Activated naive CD4-positive, alpha-beta T cell treated with anti-CD3 and anti-CD28 coated beads for 36 hours (primary cell): ENCODE measurements around the gene OOSP4B. TPM values are rescaled to one million over a fixed set of nuclear protein-coding genes. Genes with fewer than 3 reads are reported as not detected.
"Not testable (repeated sequence)": the region's sequence is repeated elsewhere in the genome, so short reads cannot be mapped to it uniquely, and the experiment has no call there.

Experiments used
- CTCF ChIA-PET: fragments of 350-600 bp; sonication (Branson Sonifier 250); formaldehyde crosslinking; loops from one replicate; lab custom pipeline; 2021; ENCODE audit warnings: antibody characterized with exemption; lab: Charles Lee
- DNase-seq: peaks from one replicate; pipeline ENCODE4 v3.0.0-alpha.2; 2020
- H3K27ac Mint-ChIP-seq: one replicate; pipeline ENCODE4 v1.8.0; 2021; ENCODE audit warnings: mild to moderate bottlenecking, mixed read lengths
- H3K27me3 Mint-ChIP-seq: one replicate; pipeline ENCODE4 v1.8.0; 2021; ENCODE audit warnings: low read depth, mixed read lengths
- H3K36me3 Mint-ChIP-seq: one replicate; pipeline ENCODE4 v1.8.0; 2021; ENCODE audit warnings: low read depth, mixed read lengths
- H3K4me1 Mint-ChIP-seq: one replicate; pipeline ENCODE4 v1.8.0; 2021; ENCODE audit warnings: low read depth, mixed read lengths
- H3K4me3 Mint-ChIP-seq: one replicate; pipeline ENCODE4 v1.8.0; 2021; ENCODE audit warnings: mild to moderate bottlenecking, moderate library complexity, mixed read lengths
- H3K9me3 Mint-ChIP-seq: one replicate; pipeline ENCODE4 v1.8.0; 2021; ENCODE audit warnings: mixed read lengths
- intact Hi-C: fragments of 100-400 bp; cut with micrococcal nuclease; formaldehyde crosslinking; loops from one replicate; pipeline ENCODE4 v1.15.1; 2023
- total RNA-seq, 2 experiments: library from RNA; stranded (reverse); gene quantifications; one replicate each; pipeline ENCODE4 v1.2.3, GENCODE V29; 2021

Gene OOSP4B
- total RNA-seq, 2 experiments from 2014 or later: not detected

- no peak overlapping the region for H3K27ac Mint-ChIP-seq
- H3K4me1 Mint-ChIP-seq: no peaks in the 10 kb centered on the region
- no peaks in the 10 kb centered on the region for H3K36me3 Mint-ChIP-seq
- no peak for DNase-seq
- H3K27me3 Mint-ChIP-seq: peaks cover 15% of the 10 kb centered on the region
- CTCF ChIA-PET: interaction anchor here (0.6 kb wide), 1 partner anchor 131 kb away, joined by 3 read pairs; no protein-coding TSS in a partner anchor
- intact Hi-C loops: no loop called here
- H3K9me3 Mint-ChIP-seq: no peaks in the 10 kb centered on the region
- no peak overlapping the region for H3K4me3 Mint-ChIP-seq
These were observed 52.5 kb downstream of the OOSP4B start for GRCh38 chr11:60069450-60069849.

DNA sequence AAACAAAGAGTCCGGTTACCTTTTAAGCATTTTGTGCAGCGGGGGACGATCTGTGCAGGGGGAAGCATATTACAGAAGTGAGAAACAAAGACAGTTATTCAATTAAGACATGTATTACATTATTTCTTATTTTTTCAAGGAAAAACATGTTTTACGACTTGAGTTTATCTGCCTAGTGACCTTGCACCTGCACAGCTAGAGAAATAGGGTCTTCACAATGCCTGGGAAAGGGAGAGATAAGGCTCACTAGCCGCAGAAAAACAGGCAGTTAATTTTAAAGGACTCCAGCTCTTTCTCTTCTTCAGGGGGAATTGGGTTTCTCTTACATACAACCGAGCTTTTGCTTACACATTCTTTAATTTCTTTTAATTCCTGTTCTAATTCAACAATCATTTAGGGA lies 54.7 kb downstream of the OOSP4B start:
- H3K27ac Mint-ChIP-seq, H3K9me3 Mint-ChIP-seq, H3K4me3 Mint-ChIP-seq, DNase-seq, H3K4me1 Mint-ChIP-seq, H3K36me3 Mint-ChIP-seq, intact Hi-C loops, CTCF ChIA-PET: not testable (repeated sequence)
- peaks cover 15% of the 10 kb centered on the region for H3K27me3 Mint-ChIP-seq

DNA sequence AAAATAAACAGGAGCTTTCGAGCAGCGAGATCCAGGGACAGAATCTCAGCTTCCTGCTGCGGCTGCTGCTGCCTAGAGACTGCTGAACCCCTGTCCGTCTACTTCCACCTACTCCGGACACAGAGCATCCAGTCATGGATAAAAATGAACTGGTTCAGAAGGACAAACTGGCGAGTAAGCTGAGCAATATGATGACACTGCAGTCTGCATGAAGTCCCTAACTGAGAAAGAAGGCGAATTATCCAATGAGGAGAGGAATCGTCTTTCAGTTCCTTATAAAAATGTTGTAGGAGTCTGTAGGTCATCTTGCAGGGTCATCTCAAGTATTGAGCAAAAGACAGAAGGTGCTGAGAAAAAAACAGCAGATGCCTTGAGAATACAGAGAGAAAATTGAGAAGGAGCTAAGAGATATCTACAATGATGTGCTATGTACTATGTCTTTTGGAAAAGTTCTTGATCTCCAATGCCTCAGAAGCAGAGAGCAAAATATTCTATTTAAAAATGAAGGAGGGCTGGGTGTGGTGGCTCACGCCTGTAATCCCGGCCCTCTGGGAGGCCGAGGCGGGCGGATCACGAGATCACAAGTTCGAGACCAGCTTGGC lies 60.3 kb downstream of the OOSP4B start:
- Mint-ChIP-seq H3K27ac (no peak overlapping the region), H3K4me1 (no peaks in the 10 kb centered on the region), H3K9me3 (peaks cover 5% of the 10 kb centered on the region), H3K36me3 (no peaks in the 10 kb centered on the region), H3K27me3 (peaks cover 6% of the 10 kb centered on the region), H3K4me3 (no peak overlapping the region)
- CTCF ChIA-PET: interaction anchor here (1.0 kb wide), 1 partner anchor 47 kb away, joined by 4 read pairs; no protein-coding TSS in a partner anchor
- intact Hi-C loops: no loop called here
- no peak for DNase-seq

DNA sequence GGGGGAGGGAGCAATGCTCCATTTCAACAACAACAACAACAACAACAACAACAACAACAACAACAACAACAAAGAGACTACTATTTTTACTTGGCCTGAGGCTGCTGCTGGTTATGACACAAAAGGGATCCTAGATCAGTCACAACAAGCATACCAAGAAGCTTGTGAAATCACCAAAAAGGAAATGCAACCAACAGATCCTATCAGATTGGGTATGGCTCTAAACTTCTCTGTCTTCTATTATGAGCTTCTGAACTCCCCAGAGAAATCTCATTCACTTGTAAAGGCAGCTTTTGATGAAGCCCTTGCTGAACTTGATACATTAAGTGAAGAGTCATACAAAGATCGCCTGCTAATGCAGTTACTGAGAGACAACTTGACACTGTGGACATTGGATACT lies 61.0 kb downstream of the OOSP4B start:
- CTCF ChIA-PET: interaction anchor here (1.0 kb wide), 1 partner anchor 47 kb away, joined by 4 read pairs; no protein-coding TSS in a partner anchor
- Mint-ChIP-seq H3K9me3 (peaks cover 5% of the 10 kb centered on the region), H3K27ac (no peak overlapping the region), H3K27me3 (peaks cover 6% of the 10 kb centered on the region), H3K4me3 (no peak overlapping the region), H3K4me1 (no peaks in the 10 kb centered on the region), H3K36me3 (no peaks in the 10 kb centered on the region)
- intact Hi-C loops: no loop called here
- no peak for DNase-seq

DNA sequence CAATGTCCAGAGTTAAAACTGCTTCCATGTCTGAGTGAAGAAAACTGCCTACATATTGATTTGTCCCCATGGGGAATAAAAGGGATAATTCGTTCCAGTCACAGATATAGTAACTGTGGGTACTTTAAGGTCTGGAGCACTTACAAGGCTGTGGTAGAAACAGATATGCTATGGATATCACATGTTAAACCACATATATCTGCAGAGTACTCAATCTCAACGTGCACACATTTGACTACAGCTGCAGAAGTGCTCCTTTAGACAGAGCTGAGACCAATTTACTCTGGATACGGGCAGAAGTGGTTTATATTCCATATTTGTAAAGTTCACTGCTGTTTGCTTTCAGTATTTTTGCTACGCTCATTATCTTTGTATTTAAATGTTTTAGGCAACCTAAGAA lies 61.8 kb downstream of the OOSP4B start:
- Mint-ChIP-seq H3K27ac (no peak overlapping the region), H3K36me3 (no peaks in the 10 kb centered on the region), H3K4me1 (no peaks in the 10 kb centered on the region), H3K4me3 (no peak overlapping the region), H3K9me3 (peaks cover 5% of the 10 kb centered on the region), H3K27me3 (peaks cover 6% of the 10 kb centered on the region)
- intact Hi-C loops: no loop called here
- CTCF ChIA-PET: interaction anchor here (1.0 kb wide), 1 partner anchor 48 kb away, joined by 4 read pairs; no protein-coding TSS in a partner anchor
- DNase-seq: no peak

DNA sequence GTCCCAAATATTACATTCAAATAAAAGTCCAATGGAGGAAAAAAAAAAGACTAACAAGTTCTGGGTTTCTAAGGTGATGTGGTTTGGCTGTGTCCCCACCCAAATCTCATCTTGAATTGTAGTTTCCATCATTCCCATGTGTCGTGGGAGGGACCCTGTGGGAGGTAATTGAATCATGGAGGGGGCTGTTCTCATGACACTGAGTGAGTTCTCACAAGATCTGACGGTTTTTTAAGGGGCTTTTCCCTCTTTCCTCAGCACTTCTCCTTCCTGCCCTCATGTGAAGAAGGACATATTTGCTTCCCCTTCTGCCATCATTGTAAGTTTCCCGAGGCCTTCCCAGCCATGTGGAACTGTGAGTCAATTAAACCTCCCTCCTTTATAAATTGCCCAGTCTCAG lies 63.6 kb downstream of the OOSP4B start:
- H3K36me3 Mint-ChIP-seq: no peaks in the 10 kb centered on the region
- peaks cover 5% of the 10 kb centered on the region for H3K9me3 Mint-ChIP-seq
- DNase-seq: no peak
- no peaks in the 10 kb centered on the region for H3K4me1 Mint-ChIP-seq
- CTCF ChIA-PET: no interaction called here
- H3K27me3 Mint-ChIP-seq: peaks cover 17% of the 10 kb centered on the region
- no peak overlapping the region for H3K4me3 Mint-ChIP-seq
- H3K27ac Mint-ChIP-seq: no peak overlapping the region
- intact Hi-C loops: no loop called here

Other genes starting within 250 kb of the OOSP4B start
- gene MRPL16, start 206.4 kb upstream of the OOSP4B start, total RNA-seq: 10 to 100 TPM; 59.5 to 63.2 TPM
- not detected for gene CBLIF, start 171.7 kb upstream of the OOSP4B start, total RNA-seq
- not detected for gene TCN1, start 150.7 kb upstream of the OOSP4B start, total RNA-seq
- gene OOSP3, start 138.4 kb upstream of the OOSP4B start, total RNA-seq: not detected
- gene OOSP1, start 78.7 kb upstream of the OOSP4B start, total RNA-seq: not detected
- gene OOSP4A, start 53.1 kb upstream of the OOSP4B start, total RNA-seq: not detected
- gene OOSP2, start 23.2 kb downstream of the OOSP4B start, total RNA-seq: not detected
- gene MS4A3, start 39.5 kb downstream of the OOSP4B start, total RNA-seq: not detected
- not detected for gene MS4A2, start 71.5 kb downstream of the OOSP4B start, total RNA-seq
- not detected for gene MS4A6A, start 165.9 kb downstream of the OOSP4B start, total RNA-seq
- not detected for gene MS4A4E, start 226.0 kb downstream of the OOSP4B start, total RNA-seq